Choroid plexus epithelial cell (primary cell): ENCODE results near the gene ADARB2.

Source experiments
- DNase-seq: peaks from one replicate; pipeline ENCODE4 v3.0.0-alpha.2; 2010; ENCODE audit warnings: low read depth
- H3K4me3 ChIP-seq: 2 replicates; pipeline ENCODE4 v1.5.1; 2011; ENCODE audit warnings: low read depth, mild to moderate bottlenecking, control low read depth, low read length, moderate library complexity
- TF ChIP-seq, protein P1 (sequence below): conservative IDR thresholded peaks from 2 replicates; pipeline ENCODE4 v1.5.1; 2011; ENCODE audit warnings: low read depth, mild to moderate bottlenecking, control low read depth, inconsistent platforms, low read length, moderate library complexity

Gene ADARB2

DNA sequence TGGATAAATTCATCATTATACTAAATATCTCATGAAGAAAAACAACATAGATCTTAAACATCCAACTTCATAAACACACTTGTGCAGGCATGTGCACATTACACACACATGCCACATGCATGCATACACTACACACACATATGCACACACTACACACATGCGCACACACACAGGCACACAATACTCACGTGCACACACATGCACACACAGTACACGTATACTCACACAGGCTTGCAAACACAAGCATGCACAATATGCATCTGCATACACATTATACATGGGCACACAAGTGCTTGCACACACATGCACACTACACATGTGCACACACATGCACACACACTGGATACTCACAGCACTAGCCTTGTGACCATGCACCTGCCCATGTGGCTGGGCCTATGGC lies 105.2 kb downstream of the ADARB2 start:
- no peak for DNase-seq
- H3K4me3 ChIP-seq: no peak overlapping the region
- TF ChIP-seq, protein P1, sequence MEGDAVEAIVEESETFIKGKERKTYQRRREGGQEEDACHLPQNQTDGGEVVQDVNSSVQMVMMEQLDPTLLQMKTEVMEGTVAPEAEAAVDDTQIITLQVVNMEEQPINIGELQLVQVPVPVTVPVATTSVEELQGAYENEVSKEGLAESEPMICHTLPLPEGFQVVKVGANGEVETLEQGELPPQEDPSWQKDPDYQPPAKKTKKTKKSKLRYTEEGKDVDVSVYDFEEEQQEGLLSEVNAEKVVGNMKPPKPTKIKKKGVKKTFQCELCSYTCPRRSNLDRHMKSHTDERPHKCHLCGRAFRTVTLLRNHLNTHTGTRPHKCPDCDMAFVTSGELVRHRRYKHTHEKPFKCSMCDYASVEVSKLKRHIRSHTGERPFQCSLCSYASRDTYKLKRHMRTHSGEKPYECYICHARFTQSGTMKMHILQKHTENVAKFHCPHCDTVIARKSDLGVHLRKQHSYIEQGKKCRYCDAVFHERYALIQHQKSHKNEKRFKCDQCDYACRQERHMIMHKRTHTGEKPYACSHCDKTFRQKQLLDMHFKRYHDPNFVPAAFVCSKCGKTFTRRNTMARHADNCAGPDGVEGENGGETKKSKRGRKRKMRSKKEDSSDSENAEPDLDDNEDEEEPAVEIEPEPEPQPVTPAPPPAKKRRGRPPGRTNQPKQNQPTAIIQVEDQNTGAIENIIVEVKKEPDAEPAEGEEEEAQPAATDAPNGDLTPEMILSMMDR: no peak

DNA sequence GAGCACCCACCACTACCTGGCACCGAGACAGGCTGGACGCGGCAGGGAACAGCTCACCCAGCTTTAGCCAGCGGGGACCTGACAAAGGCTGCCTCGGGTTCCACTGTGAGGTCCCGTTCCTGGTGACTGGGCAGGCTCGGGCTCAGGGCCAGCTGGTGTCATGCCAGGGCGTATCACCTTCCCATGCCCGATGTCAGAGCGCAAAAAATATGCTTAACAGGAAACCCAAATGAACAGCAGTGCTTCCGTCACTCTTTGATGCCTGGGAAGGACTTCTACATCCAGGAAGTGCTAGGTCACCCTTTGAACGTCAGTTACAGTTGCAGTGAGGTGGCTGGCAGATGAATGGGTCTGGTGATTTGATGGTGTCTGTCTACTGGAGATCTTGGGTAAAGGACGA lies 106.0 kb downstream of the ADARB2 start:
- DNase-seq: no peak
- H3K4me3 ChIP-seq: no peak overlapping the region
- TF ChIP-seq, protein P1: no peak

- no peak overlapping the region for H3K4me3 ChIP-seq
- DNase-seq: no peak
- TF ChIP-seq, protein P1: no peak
Observed at GRCh38 chr10:1630304-1630703, 107.0 kb downstream of the ADARB2 start.

DNA sequence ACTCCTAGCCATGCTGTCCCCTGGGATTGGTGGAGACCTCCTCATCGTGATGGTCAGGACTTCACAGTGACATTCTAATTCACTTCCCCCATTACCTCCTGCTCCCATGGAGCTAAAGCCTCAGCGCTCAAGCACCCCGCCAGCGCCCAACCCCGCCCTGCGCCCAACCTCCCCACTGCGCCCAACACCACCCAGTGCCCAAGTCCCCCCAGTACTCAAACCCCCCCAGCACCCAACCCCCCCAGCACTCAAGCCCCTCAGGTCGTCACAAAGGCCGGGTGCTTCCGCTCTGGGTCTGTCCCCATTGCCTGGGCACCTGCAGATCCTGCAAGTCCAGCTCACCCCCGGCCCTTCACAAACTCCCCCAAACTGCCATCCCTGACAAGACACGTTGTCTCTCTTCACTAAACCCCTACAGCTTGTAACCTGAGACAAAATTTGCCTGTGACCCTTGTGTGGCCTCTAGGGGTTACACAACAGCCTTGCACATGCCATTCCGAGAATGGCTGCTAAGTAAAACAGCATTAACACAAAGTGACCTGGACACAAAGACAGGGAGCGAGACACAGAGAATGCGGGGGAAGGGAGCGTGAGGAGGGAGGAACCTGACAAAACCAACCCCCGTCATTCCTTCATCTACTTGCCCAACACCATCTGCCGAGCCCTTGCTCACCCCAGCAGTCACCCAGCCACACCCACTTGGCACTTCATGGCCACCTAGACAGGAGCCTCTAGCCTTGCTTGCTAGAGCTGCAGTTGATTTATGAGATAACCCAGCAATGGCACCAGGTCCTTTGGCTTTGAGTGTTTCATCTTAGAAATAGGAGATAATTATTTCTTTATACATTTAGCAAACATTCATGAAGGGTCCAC lies 107.8 kb downstream of the ADARB2 start:
- TF ChIP-seq, protein P1: no peak
- DNase-seq: no peak
- no peak overlapping the region for H3K4me3 ChIP-seq

- TF ChIP-seq, protein P1: no peak
- DNase-seq: no peak
- no peak overlapping the region for H3K4me3 ChIP-seq
Observed at GRCh38 chr10:1628757-1629156, 108.6 kb downstream of the ADARB2 start.

GRCh38 chr10:1627945-1628344 lies 109.4 kb downstream of the ADARB2 start:
- no peak overlapping the region for H3K4me3 ChIP-seq
- TF ChIP-seq, protein P1: no peak
- DNase-seq: no peak

DNA sequence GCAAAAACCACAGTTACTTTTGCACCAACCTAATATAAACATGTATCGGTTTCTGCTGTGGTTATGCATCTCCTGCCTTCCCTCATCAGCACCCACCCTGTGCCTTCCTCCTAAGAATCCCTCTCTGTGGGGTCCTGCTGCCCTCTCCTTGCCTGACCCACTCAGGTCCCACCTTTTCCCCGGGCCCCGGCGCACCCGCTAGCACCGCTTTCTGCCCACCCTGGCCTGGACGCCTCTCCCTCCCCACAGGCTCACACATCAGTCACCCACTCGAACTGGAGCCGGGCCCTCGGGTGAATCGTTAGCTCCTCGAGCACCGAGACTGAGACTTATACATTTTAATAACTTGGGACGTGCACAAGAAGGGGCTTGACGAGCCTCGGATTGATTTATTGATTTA lies 110.5 kb downstream of the ADARB2 start:
- TF ChIP-seq, protein P1: no peak
- H3K4me3 ChIP-seq: no peak overlapping the region
- no peak for DNase-seq
